GM12865 (cell line): Measurements from ENCODE around the gene SRRM4.

ENCODE experiments used
- DNase-seq: peaks from one replicate; pipeline ENCODE4 v3.0.0; 2010; ENCODE audit warnings: low read depth
- H3K4me3 ChIP-seq: 2 replicates; pipeline ENCODE4 v1.5.1; 2011; ENCODE audit warnings: mild to moderate bottlenecking, low read depth, low read length, control low read depth
- TF ChIP-seq, protein P1 (sequence below): IDR thresholded peaks from 2 replicates; pipeline ENCODE4 v1.5.1; 2011; ENCODE audit warnings: low read length, control low read depth, low read depth, inconsistent platforms; ENCODE audit not compliant: insufficient read depth; ENCODE audit errors: missing control alignments

SRRM4 gene

DNA sequence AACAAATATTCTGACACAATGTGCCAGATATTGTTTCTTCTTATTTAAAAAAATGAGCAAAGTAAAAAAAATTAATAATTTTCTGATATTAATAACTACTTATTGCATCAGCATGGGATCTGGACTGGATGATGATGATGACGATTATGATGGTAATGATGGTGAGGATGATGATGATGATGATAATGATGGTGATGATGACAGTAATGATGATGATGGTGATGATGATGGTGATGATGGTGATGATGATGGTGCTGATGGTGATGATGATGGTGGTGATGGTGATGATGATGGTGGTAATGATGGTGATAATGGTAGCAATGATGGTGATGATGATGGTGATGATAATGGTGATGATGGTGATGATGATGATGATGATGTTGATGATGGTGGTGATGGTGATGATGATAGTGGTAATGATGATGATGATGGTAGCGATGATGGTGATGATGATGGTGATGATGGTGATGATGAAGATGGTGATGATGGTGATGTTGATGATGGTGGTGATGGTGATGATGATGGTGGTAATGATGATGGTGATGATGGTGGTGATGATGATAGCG, 94.0 kb downstream of the SRRM4 start:
- H3K4me3 ChIP-seq: no peak overlapping the region
- TF ChIP-seq, protein P1, sequence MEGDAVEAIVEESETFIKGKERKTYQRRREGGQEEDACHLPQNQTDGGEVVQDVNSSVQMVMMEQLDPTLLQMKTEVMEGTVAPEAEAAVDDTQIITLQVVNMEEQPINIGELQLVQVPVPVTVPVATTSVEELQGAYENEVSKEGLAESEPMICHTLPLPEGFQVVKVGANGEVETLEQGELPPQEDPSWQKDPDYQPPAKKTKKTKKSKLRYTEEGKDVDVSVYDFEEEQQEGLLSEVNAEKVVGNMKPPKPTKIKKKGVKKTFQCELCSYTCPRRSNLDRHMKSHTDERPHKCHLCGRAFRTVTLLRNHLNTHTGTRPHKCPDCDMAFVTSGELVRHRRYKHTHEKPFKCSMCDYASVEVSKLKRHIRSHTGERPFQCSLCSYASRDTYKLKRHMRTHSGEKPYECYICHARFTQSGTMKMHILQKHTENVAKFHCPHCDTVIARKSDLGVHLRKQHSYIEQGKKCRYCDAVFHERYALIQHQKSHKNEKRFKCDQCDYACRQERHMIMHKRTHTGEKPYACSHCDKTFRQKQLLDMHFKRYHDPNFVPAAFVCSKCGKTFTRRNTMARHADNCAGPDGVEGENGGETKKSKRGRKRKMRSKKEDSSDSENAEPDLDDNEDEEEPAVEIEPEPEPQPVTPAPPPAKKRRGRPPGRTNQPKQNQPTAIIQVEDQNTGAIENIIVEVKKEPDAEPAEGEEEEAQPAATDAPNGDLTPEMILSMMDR: no peak
- no peak for DNase-seq

DNA sequence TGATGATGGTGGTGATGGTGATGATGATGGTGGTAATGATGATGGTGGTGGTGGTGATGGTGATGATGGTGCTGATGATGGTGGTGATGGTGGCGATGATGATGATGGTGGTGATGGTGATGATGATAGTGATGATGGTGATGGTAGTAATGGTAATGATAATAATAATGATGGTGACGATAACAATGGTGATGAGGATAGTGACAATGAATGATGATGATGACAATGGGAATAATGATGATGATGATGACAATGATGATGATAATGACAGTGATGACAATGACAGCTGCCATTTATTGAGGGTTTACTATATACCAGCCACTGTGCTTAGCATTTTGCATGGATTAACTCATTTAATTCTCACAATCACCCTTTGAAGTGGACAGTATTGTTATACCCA, 94.6 kb downstream of the SRRM4 start:
- TF ChIP-seq, protein P1: no peak
- no peak overlapping the region for H3K4me3 ChIP-seq

DNA sequence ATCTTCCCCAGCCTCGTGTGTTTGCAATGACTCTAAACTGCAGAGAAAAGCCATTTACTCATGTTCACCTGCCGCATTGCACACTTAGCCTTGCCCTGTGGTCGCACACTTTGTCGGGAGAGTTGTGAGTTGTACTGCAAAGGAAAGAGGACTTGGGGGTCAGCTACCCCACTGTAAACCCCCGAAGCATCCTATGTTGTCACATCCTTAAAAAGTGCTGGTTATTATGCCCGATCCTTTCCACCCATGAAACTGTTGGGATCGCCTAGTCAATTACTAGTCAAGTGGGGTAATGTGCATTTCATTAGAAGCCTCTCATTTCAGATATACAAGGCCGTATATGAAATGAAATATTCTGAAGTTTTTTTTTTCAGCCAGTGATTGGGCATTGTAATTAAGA, 98.2 kb downstream of the SRRM4 start:
- DNase-seq: no peak
- TF ChIP-seq, protein P1: no peak
- no peak overlapping the region for H3K4me3 ChIP-seq

More for the DNA sequence above, 94.6 kb downstream of the SRRM4 start:
- DNase-seq: no peak

DNA sequence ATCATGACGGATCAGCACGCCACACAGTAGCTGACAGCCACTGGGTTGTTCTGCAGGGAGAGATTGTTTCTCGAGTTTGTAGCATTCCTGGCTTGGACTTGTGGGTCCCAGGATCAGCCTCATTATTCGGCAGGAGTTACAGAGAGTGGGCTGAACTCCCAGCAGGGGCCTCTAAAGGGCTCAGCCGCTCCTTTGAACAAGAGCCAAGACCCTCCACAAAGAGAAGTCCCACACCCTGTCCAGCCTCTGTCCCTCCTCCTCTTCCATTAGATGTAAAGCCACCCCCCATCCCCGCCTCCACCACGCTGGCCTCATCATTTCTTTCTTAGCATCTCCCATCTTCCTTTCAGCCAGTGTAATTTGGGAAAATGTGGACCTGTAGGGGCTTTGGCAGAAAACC, 100.7 kb downstream of the SRRM4 start:
- DNase-seq: no peak
- TF ChIP-seq, protein P1: no peak

DNA sequence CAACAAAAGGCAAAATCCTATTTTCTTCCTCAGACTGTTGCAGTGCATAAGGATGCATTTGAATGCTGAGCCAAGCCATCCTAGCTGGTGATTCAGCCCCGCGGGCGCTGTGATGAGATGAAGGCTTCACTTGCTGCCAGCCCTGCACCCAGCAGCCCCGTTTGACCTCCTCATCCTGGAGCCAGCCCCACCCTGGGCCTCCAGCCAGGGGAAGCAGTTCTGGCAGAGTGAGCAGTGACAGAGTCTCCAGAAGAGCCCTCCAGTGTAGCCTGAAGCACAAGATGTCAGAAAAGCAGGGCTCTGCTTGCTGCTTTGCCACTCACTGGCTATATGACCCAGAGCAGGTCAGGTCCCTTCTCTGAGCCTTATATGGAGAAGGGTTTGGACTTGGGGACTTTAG, 101.2 kb downstream of the SRRM4 start:
- no peak for DNase-seq
- TF ChIP-seq, protein P1: no peak
- no peak overlapping the region for H3K4me3 ChIP-seq

More for the DNA sequence above, 100.7 kb downstream of the SRRM4 start:
- H3K4me3 ChIP-seq: no peak overlapping the region

DNA sequence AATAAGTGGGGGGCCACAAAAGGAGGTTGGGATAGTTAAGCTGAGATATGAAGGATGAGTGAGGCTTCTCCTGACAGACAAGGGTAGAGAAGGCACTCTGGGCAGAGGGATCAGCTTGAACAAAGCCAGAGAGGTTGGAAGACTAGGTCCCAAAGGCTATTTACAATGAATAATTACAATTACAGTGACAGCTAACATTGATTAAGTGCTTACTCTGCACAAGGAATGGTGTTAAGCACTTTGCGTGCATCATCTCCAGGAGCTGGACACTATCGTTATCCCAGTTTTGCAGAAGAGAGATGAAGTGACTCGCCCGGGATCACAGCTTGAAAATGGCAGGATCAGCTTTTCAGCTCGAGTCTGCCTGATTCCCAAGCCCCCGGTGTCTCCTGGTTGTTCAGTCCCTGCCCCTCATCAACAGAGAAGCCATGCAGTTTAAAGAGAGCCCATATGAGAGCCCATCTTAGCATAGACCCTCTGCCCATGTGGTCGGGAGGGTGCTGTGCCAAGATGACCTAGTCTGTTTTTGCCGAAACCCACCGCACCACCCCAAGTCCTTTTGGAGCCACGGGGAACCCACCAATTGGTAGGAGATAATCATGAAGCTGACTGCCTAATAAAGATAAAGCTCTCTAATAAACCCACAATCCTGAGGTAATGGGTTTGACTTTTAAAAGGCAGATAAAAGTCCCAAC, 107.5 kb downstream of the SRRM4 start:
- TF ChIP-seq, protein P1: no peak
- no peak overlapping the region for H3K4me3 ChIP-seq

More for the DNA sequence above, 107.5 kb downstream of the SRRM4 start:
- DNase-seq: no peak
